Stimulated activated CD4-positive, alpha-beta T cell treated with anti-CD3 and anti-CD28 coated beads, TNF-alpha, amount 100 ng/mL, for 48 hours (primary cell): ENCODE data around the gene TMEM150A.
"Not testable (repeated sequence)": the region's sequence is repeated elsewhere in the genome, so short reads cannot be mapped to it uniquely, and the experiment has no call there.

Source experiments
- DNase-seq, 3 donors: peaks; one replicate each; pipeline ENCODE4 v3.0.0-alpha.2; 2020; ENCODE audit warnings: low read depth in 3 of 3

TMEM150A gene

GRCh38 chr2:85566265-85566664 is 36.2 kb downstream of the TMEM150A start:
- DNase-seq: no peak

GRCh38 chr2:85564144-85564563 is 38.3 kb downstream of the TMEM150A start:
- no peak for DNase-seq

- DNase-seq: peak; percentile 89 to 92 (median 90)
These were observed 41.0 kb downstream of the TMEM150A start, which contains the start of gene GGCX for GRCh38 chr2:85561280-85562212. TSS of gene GGCX (minus strand) at chr2:85561493. CDS start at chr2:85561428, 65 bp downstream.

- no peak for DNase-seq
These were observed 41.7 kb downstream of the TMEM150A start for GRCh38 chr2:85560812-85561279.

GRCh38 chr2:85560403-85560726 is 42.1 kb downstream of the TMEM150A start:
- DNase-seq: not testable (repeated sequence)

- DNase-seq: no peak
These were observed 44.3 kb downstream of the TMEM150A start for GRCh38 chr2:85558160-85558559.

- DNase-seq: no peak
These were observed 45.4 kb downstream of the TMEM150A start for GRCh38 chr2:85557130-85557529.

- DNase-seq: no peak
These were observed 47.4 kb downstream of the TMEM150A start for GRCh38 chr2:85554980-85555612.

DNA sequence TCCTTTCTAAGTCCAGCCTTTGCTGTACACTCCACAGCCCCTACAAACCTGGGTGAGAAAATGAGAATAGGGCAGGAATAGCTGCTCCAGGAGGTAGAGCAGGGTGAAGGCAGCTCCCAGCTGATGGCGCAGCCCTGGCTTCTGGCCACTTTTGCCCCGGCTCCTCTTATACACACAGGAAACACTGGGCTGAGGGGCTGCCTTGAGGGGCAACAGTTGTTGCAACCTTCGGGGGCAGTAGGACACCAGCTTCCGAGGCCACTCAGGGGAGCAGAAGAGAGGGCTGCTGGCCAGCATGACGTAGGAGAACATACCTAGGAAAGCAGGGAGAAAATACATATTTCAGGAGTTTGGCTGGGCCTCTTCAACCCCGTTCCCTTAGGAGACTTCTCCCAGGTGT is 49.3 kb downstream of the TMEM150A start:
- no peak for DNase-seq

DNA sequence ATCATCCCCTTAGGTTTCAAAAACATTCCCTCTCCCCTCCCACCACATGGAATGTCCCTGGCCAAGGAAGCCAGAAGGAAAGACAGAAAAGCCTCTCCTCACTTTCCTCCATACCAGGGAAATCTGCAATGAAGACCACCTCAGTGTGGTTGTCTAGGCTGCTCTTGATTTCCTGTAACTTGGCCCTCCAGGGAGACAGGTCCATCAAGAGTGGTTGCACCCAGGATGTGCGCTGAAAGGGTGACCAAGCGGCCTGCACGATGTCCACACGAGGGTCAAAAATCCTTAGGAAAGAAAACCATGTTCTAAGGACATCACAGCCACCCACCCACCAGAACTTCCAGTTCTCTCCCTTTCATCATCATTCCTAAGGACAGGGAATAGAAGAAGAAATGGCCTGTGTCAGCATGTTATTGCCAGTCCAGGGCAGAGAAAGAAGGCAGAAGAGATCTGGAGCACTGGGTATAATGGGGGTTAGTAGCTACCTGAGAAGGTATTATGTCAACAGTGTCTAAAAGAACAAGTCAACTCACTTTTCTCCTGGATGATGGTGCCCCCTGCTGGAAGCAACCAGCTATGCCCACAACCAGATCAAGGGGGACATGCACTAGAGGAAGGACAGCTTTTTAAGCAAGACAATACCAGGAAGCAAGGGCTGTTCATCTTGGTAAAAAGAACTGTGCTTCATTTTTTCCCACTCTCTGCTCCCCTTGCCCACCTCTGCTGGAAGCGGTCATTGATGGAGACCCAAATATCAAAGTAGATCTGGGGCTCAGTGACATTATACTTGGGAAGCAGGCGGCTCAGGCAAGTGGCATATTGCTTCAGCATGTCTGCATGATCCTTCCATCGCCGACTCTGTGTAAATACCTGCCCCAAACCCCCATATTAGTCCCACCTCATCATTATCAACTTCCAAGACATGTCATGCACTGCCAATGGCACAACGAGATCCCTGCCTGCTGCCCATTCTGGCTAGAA is 50.5 kb downstream of the TMEM150A start:
- DNase-seq: peak; percentile 73 to 82 (median 74)

GRCh38 chr2:85550486-85550885 is 52.0 kb downstream of the TMEM150A start:
- DNase-seq: no peak

DNA sequence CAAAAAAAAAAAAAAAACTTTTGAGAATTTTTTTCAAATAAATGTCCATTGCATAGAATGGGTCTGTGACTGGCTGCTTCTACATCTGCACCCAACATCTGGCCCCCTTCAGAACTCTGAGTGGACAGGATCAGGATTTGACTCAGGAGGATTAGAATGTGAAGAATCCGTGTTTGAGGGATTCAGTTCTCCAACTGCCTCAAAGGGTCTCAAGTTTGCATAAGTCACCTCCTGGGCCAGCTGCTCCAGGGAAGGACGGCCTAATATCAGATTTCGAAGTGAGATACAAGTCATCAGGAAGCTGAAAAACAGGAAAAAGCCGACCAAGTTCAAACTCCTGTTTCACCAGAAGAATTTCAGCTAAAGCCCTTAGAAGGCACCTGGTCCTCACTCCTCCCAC is 52.7 kb downstream of the TMEM150A start:
- DNase-seq: no peak

- DNase-seq: no peak
These were observed 53.4 kb downstream of the TMEM150A start for GRCh38 chr2:85549095-85549494.

DNA sequence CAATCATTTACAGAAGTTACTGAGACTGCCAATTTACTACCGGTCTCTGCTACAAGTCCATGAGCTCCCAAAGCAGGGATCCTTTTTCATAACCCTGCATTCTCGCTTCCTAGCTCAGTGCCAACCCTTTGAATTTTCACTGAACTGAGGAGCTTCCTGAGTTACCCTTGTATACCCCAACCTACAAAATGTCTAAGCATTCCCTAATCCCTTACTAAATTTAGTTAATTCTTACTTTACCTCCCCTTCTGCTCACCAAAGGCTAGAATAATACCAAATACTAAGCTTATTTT is 53.9 kb downstream of the TMEM150A start:
- DNase-seq: no peak
